A549 (cell line): ENCODE data around the gene NEURL2. TPM values are rescaled to one million over a fixed set of nuclear protein-coding genes. Genes with fewer than 3 reads are reported as not detected.

Source experiments
- ATAC-seq, 2 experiments: fragments of 200-7000 bp in 1 of 2; fragments of >200 bp in 1 of 2; cut with Nextera tagmentation in 1 of 2; cut with Tn5 transposase in 1 of 2; 3 replicates each; pipeline versions ENCODE4 v1.8.0 to v1.9.1; 2018 to 2020; ENCODE audit warnings: mild to moderate bottlenecking in 1 of 2, moderate library complexity in 1 of 2
- CTCF ChIA-PET: fragments of 300-600 bp; sonication (Branson Sonifier 250); formaldehyde crosslinking; extraction: SDS; loops from one replicate; lab custom pipeline; 2021; ENCODE audit warnings: antibody characterized with exemption, inconsistent platforms; lab: Yijun Ruan, JAX
- POLR2A ChIA-PET: fragments of 350-600 bp; formaldehyde crosslinking; extraction: SDS; loops from one replicate; lab custom pipeline; 2021; ENCODE audit warnings: antibody characterized with exemption, inconsistent platforms; lab: Yijun Ruan, JAX
- DNase-seq, 2 experiments: peaks; one replicate each; pipeline versions ENCODE4 v3.0.0 to v3.0.0-alpha.2; 2011 to 2016; ENCODE audit warnings: low read depth in 1 of 2, low spot score in 1 of 2
- FAIRE-seq: peaks from 2 replicates; lab custom pipeline; 2011; peaks lifted over from hg19 to GRCh38; lab: Jason Lieb, UNC
- H3K27ac ChIP-seq, 2 experiments: fragments of >200 bp; sonication (Bioruptor Twin); formaldehyde crosslinking; 3 replicates each; pipeline ENCODE4 v1.5.1; 2016 to 2017
- H3K4me1 ChIP-seq: fragments of >200 bp; sonication (Bioruptor Twin); formaldehyde crosslinking; 3 replicates; pipeline ENCODE4 v1.6.1; 2016
- H3K4me2 ChIP-seq: fragments of >200 bp; sonication (Bioruptor Twin); formaldehyde crosslinking; 3 replicates; pipeline ENCODE4 v1.6.1; 2016
- H3K4me3 ChIP-seq: fragments of >200 bp; sonication (Bioruptor Twin); formaldehyde crosslinking; 3 replicates; pipeline ENCODE4 v1.5.1; 2016
- H3K9me3 ChIP-seq: fragments of >200 bp; sonication (Bioruptor Twin); formaldehyde crosslinking; 3 replicates; pipeline ENCODE4 v1.6.1; 2016
- CHD4 ChIP-seq: fragments of 200-600 bp; sonication (generic); IDR thresholded peaks from 2 replicates; pipeline ENCODE4 v1.6.1; 2016; ENCODE audit warnings: antibody characterized with exemption, mild to moderate bottlenecking, borderline replicate concordance
- ELK1 ChIP-seq: fragments of 150-350 bp; IDR thresholded peaks from 2 replicates; pipeline ENCODE4 v1.6.1; 2014; ENCODE audit warnings: low read depth, mild to moderate bottlenecking, low read length
- ESRRA ChIP-seq: fragments of 150-350 bp; IDR thresholded peaks from 2 replicates; pipeline ENCODE4 v1.6.1; 2014; ENCODE audit warnings: mild to moderate bottlenecking, low read length, borderline replicate concordance
- FOSB ChIP-seq: fragments of 250-450 bp; sonication (Bioruptor Pico); IDR thresholded peaks from 2 replicates; pipeline ENCODE4 v1.5.0; 2020; ENCODE audit warnings: mild to moderate bottlenecking, moderate library complexity
- FOSL2 ChIP-seq, 2 experiments: fragments of 450-650 bp in 1 of 2; fragments of >200 bp in 1 of 2; sonication (Bioruptor Twin) in 1 of 2; formaldehyde crosslinking; IDR thresholded peaks; 2 replicates each; pipeline versions ENCODE4 v1.5.0 to v1.6.1; 2016 to 2020; ENCODE audit warnings: mild to moderate bottlenecking in 1 of 2, moderate library complexity in 1 of 2
- HEYL ChIP-seq: fragments of 250-450 bp; sonication (Bioruptor Pico); IDR thresholded peaks from 2 replicates; pipeline ENCODE4 v1.8.0; 2021; ENCODE audit warnings: mild to moderate bottlenecking, moderate library complexity
- HOXB13 ChIP-seq: fragments of 250-450 bp; sonication (Bioruptor Pico); IDR thresholded peaks from 2 replicates; pipeline ENCODE4 v1.5.0; 2020; ENCODE audit warnings: low read depth, mild to moderate bottlenecking, moderate library complexity
- KDM1A ChIP-seq: fragments of 200-600 bp; sonication (generic); IDR thresholded peaks from 2 replicates; pipeline ENCODE4 v1.6.1; 2016; ENCODE audit warnings: low read depth, mild to moderate bottlenecking
- MAFK ChIP-seq: fragments of 450-650 bp; IDR thresholded peaks from 2 replicates; pipeline ENCODE4 v1.6.1; 2014; ENCODE audit not compliant: partially characterized antibody
- NFE2L2 ChIP-seq: fragments of 150-350 bp; conservative IDR thresholded peaks from 2 replicates; pipeline ENCODE4 v1.6.1; 2014; ENCODE audit warnings: low read length
- NR3C1 ChIP-seq: fragments of >200 bp; sonication (Bioruptor Twin); formaldehyde crosslinking; IDR thresholded peaks from 3 replicates; pipeline ENCODE4 v1.6.1; 2017
- PHF8 ChIP-seq: fragments of 200-600 bp; sonication (generic); IDR thresholded peaks from 2 replicates; pipeline ENCODE4 v1.6.1; 2016; ENCODE audit warnings: low read depth, mild to moderate bottlenecking, antibody characterized with exemption, moderate library complexity, borderline replicate concordance
- POLR2AphosphoS2 ChIP-seq: conservative IDR thresholded peaks from 2 replicates; pipeline ENCODE4 v1.6.1; 2012; ENCODE audit warnings: low read length, improper control_type of control experiment, inconsistent platforms
- RARB ChIP-seq: fragments of 250-450 bp; sonication (Bioruptor Pico); IDR thresholded peaks from 2 replicates; pipeline ENCODE4 v1.8.0; 2021; ENCODE audit warnings: mild to moderate bottlenecking, moderate library complexity
- ZFP36 ChIP-seq: fragments of 450-650 bp; IDR thresholded peaks from 2 replicates; pipeline ENCODE4 v1.6.1; 2014; ENCODE audit warnings: borderline replicate concordance; ENCODE audit not compliant: partially characterized antibody
- ZNF302 ChIP-seq: fragments of 250-450 bp; sonication (Bioruptor Pico); IDR thresholded peaks from 2 replicates; pipeline ENCODE4 v1.9.0; 2021; ENCODE audit warnings: inconsistent platforms, mild to moderate bottlenecking, moderate library complexity
- ZSCAN20 ChIP-seq: fragments of 250-450 bp; sonication (Bioruptor Pico); IDR thresholded peaks from 2 replicates; pipeline ENCODE4 v1.8.0; 2022; ENCODE audit warnings: mild to moderate bottlenecking, moderate library complexity
- WGBS: methylation state at CpG from one replicate; pipeline ENCODE4 v1.1.6; 2017; ENCODE audit errors: missing lambda C conversion rate; 5-methylcytosine and 5-hydroxymethylcytosine counted together
- polyA plus RNA-seq, 4 experiments: library from polyadenylated mRNA; depleted of rRNA in 3 of 4; stranded (reverse); fragments of >200 nt; fragmentation: RNase III in 1 of 4; extraction: RNeasy Plus Mini Kit Qiagen cat#74134 plus additional on column Dnase treatment in 1 of 4; gene quantifications; 2 replicates in 3 of 4; 3 replicates in 1 of 4; pipeline ENCODE4 v1.2.3, GENCODE V29; 2011 to 2017
- TF ChIP-seq, protein P1 (sequence below): IDR thresholded peaks from 2 replicates; pipeline ENCODE4 v1.6.1; 2012; ENCODE audit warnings: low read depth, borderline replicate concordance
- TF ChIP-seq, protein P2 (sequence below): fragments of 250-450 bp; sonication (Bioruptor Pico); IDR thresholded peaks from 2 replicates; pipeline ENCODE4 v1.5.0; 2021; ENCODE audit warnings: mild to moderate bottlenecking, moderate library complexity, borderline replicate concordance

NEURL2 gene
- polyA plus RNA-seq, 2 of the 4 experiments (the other 2 are of a cell fraction) = 0.57 to 1.4 TPM

GRCh38 chr20:45890985-45891983 is at the start of gene NEURL2, which contains the start of gene CTSA (continued):
- TF ChIP-seq ESRRA (peak; percentile 75), NFE2L2 (no peak), KDM1A (no peak)

DNA sequence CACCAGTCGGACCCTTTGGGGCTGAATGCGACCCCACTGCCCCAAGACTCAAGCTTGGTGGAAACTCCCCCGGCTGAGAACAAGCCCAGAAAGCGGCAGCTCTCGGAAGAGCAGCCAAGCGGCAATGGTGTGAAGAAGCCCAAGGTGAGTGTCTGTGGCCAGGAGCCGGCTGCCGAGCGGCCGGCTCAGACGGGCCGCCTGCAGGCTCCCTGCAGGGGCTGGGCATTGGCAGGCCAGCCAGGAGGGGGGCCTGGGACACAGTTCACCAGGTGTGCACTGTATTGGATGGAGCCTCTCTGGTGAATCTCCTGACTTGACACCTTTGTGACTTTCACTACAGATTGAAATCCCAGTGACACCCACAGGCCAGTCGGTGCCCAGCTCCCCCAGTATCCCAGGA is 49.5 kb upstream of the NEURL2 start:
- FAIRE-seq (no peak), ATAC-seq (no peak), DNase-seq (no peak)
- ChIA-PET POLR2A (interaction anchor here (1.0 kb wide), 1 partner anchor 9 kb away, joined by 4 read pairs; no protein-coding TSS in a partner anchor), CTCF (interaction anchor here (1.3 to 1.8 kb wide), 5 partner anchors 18 to 141 kb away, joined by 3 to 10 read pairs (median 4); no protein-coding TSS in a partner anchor)
- Histone ChIP-seq H3K9me3 (no peaks in the 10 kb centered on the region), H3K4me2 (no peak overlapping the region), H3K4me1 (peaks cover 25% of the 10 kb centered on the region), H3K4me3 (no peak overlapping the region), H3K27ac (no peak overlapping the region)
- WGBS = 95% methylated on average over 12 of the region's 13 CpGs
- TF ChIP-seq NFE2L2 = no peak
- TF ChIP-seq ZSCAN20 (CRISPR knock-in tag) = no peak
- no peak for TF ChIP-seq HOXB13 (CRISPR knock-in tag)
- no peak for TF ChIP-seq RARB
- no peak for TF ChIP-seq CHD4
- no peak for TF ChIP-seq HEYL (CRISPR knock-in tag)
- TF ChIP-seq NR3C1 = no peak
- TF ChIP-seq FOSB (CRISPR knock-in tag) = no peak
- TF ChIP-seq, protein P1, sequence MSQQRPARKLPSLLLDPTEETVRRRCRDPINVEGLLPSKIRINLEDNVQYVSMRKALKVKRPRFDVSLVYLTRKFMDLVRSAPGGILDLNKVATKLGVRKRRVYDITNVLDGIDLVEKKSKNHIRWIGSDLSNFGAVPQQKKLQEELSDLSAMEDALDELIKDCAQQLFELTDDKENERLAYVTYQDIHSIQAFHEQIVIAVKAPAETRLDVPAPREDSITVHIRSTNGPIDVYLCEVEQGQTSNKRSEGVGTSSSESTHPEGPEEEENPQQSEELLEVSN = no peak
- TF ChIP-seq, protein P2, sequence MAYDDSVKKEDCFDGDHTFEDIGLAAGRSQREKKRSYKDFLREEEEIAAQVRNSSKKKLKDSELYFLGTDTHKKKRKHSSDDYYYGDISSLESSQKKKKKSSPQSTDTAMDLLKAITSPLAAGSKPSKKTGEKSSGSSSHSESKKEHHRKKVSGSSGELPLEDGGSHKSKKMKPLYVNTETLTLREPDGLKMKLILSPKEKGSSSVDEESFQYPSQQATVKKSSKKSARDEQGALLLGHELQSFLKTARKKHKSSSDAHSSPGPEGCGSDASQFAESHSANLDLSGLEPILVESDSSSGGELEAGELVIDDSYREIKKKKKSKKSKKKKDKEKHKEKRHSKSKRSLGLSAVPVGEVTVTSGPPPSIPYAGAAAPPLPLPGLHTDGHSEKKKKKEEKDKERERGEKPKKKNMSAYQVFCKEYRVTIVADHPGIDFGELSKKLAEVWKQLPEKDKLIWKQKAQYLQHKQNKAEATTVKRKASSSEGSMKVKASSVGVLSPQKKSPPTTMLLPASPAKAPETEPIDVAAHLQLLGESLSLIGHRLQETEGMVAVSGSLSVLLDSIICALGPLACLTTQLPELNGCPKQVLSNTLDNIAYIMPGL (CRISPR knock-in tag) = no peak
- no peak for TF ChIP-seq PHF8

DNA sequence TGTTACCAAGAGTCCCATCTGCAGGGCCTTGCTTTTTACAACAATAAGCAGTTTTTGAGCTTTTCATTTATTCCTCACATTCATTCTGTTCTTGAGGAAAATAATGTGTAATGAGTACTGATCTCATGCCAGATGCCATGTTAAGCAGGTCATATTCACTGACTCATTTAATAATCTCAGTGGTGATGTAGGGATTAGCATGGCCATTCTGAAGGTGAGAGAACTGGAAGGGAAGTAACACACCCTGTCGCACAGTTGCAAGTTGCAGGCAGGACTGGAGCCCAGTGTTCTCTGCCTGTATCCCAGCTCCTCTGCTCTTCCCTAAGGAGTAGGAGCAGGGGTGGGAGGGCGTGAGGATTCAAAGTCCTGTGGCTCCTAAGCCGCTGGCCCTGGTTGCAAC is 49.0 kb upstream of the NEURL2 start:
- DNase-seq (no peak), ATAC-seq (no peak), FAIRE-seq (no peak)
- 88% methylated on average over 3 of the region's 3 CpGs for WGBS
- Histone ChIP-seq H3K27ac (no peak overlapping the region), H3K4me3 (no peak overlapping the region), H3K4me1 (peaks cover 25% of the 10 kb centered on the region), H3K9me3 (no peaks in the 10 kb centered on the region), H3K4me2 (no peak overlapping the region)
- TF ChIP-seq ZSCAN20 (CRISPR knock-in tag) = no peak
- TF ChIP-seq MAFK = peak; percentile 33
- CTCF ChIA-PET = interaction anchor here (1.0 to 1.8 kb wide), 6 partner anchors 13 to 141 kb away, joined by 3 to 10 read pairs (median 4); no protein-coding TSS in a partner anchor
- POLR2A ChIA-PET = interaction anchor here (1.0 kb wide), 1 partner anchor 9 kb away, joined by 4 read pairs; no protein-coding TSS in a partner anchor

- Histone ChIP-seq H3K4me3 (no peak overlapping the region), H3K4me2 (no peak overlapping the region), H3K4me1 (peaks cover 16% of the 10 kb centered on the region), H3K9me3 (no peaks in the 10 kb centered on the region), H3K27ac (no peak overlapping the region)
- no peak for TF ChIP-seq FOSL2 (IDR thresholded peaks at IDR 0.05)
- no peak for TF ChIP-seq FOSL2 (CRISPR knock-in tag; IDR thresholded peaks at IDR 0.05)
- 0 out of 2 replicates have a peak, but pooled peaks have one; percentile 57 for TF ChIP-seq POLR2AphosphoS2
- no peak for TF ChIP-seq ZNF302
- TF ChIP-seq PHF8 = no peak
- TF ChIP-seq ELK1 = no peak
- TF ChIP-seq ZFP36 = peak; percentile 33
- FAIRE-seq = no peak
- no peak for DNase-seq
- no peak for ATAC-seq
- ChIA-PET POLR2A (no interaction called here), CTCF (interaction anchor here (0.9 to 3.2 kb wide), 6 partner anchors 10 to 49 kb away, joined by 3 to 22 read pairs (median 4); no protein-coding TSS in a partner anchor)
- WGBS = 93% methylated on average over 11 of the region's 13 CpGs
These were observed 47.9 kb upstream of the NEURL2 start for GRCh38 chr20:45938727-45939438.
